K562 (cell line): ENCODE data around the gene TMEM107. TPM values are rescaled to one million over a fixed set of nuclear protein-coding genes. Genes with fewer than 3 reads are reported as not detected.
A peak's percentile ranks its signal among the peaks of the same experiment; 100 is the strongest.

Experiments used
- ASH1L ChIP-seq: fragments of 450-650 bp; IDR thresholded peaks from 2 replicates; pipeline ENCODE4 v1.6.1; 2018; ENCODE audit warnings: borderline replicate concordance, mild to moderate bottlenecking, low read depth; ENCODE audit not compliant: partially characterized antibody
- BHLHE40 ChIP-seq: IDR thresholded peaks from 2 replicates; pipeline ENCODE4 v1.6.1; 2011; ENCODE audit warnings: low read length, improper control_type of control experiment
- CTBP1 ChIP-seq: fragments of 450-650 bp; IDR thresholded peaks from 2 replicates; pipeline ENCODE4 v1.6.1; 2016; ENCODE audit warnings: borderline replicate concordance
- DMBX1 ChIP-seq: fragments of 250-450 bp; sonication (Bioruptor Pico); IDR thresholded peaks from 2 replicates; pipeline ENCODE4 v1.8.0; 2022; ENCODE audit warnings: inconsistent platforms, mild to moderate bottlenecking, moderate library complexity, borderline replicate concordance
- HLTF ChIP-seq: fragments of 450-650 bp; IDR thresholded peaks from 2 replicates; pipeline ENCODE4 v1.6.1; 2016
- LARP7 ChIP-seq: fragments of 450-650 bp; IDR thresholded peaks from 2 replicates; pipeline ENCODE4 v1.6.1; 2016
- MAZ ChIP-seq, 2 experiments: fragments of 450-650 bp in 1 of 2; sonication (generic) in 1 of 2; formaldehyde crosslinking; IDR thresholded peaks in 1 of 2; conservative IDR thresholded peaks in 1 of 2; 2 replicates each; pipeline versions ENCODE4 v1.4.0 to v1.5.0; 2020; ENCODE audit warnings: mild to moderate bottlenecking in 1 of 2, missing genetic modification reagents in 1 of 2
- STAT5B ChIP-seq: fragments of 250-450 bp; sonication (Bioruptor Pico); IDR thresholded peaks from 2 replicates; pipeline ENCODE4 v1.8.0; 2021; ENCODE audit warnings: mild to moderate bottlenecking, inconsistent platforms
- TOE1 ChIP-seq, 2 experiments: fragments of 450-650 bp in 1 of 2; sonication (generic) in 1 of 2; formaldehyde crosslinking in 1 of 2; IDR thresholded peaks; 2 replicates each; pipeline versions ENCODE4 v1.7.1 to v1.8.0; 2016 to 2022; ENCODE audit warnings: borderline replicate concordance in 2 of 2, mild to moderate bottlenecking in 2 of 2, antibody characterized with exemption in 1 of 2, inconsistent platforms in 1 of 2, low read depth in 1 of 2, missing genetic modification reagents in 1 of 2, moderate library complexity in 1 of 2
- XRCC5 ChIP-seq: fragments of 200-400 bp; formaldehyde crosslinking; IDR thresholded peaks from 2 replicates; pipeline ENCODE4 v1.6.1; 2017; ENCODE audit warnings: low read depth, mild to moderate bottlenecking, low read length
- polyA plus RNA-seq, 8 experiments: library from polyadenylated mRNA; depleted of rRNA in 4 of 8; stranded (reverse) in 5 of 8; unstranded in 3 of 8; fragments of >200 nt; fragmentation: Nextera tagmentation in 2 of 8; fragmentation: Illumina TruSeq in 1 of 8; extraction: Ambion mirVana in 2 of 8; extraction: Trizol in 1 of 8; gene quantifications; 2 replicates each; pipeline versions ENCODE4 v1.2.1 to v1.2.3, GENCODE V29; 2011 to 2014; ENCODE audit warnings: inconsistent platforms in 1 of 8, missing spikeins in 1 of 8
- total RNA-seq, 7 experiments: library from RNA; depleted of rRNA in 6 of 7; stranded (reverse); fragments of >200 nt in 6 of 7; fragmentation: Illumina TruSeq in 2 of 7; extraction: Trizol in 2 of 7; gene quantifications; 2 replicates each; pipeline versions ENCODE4 v1.2.1 to v1.2.3, GENCODE V29; 2011 to 2021; ENCODE audit warnings: low replicate concordance in 1 of 7
- TF ChIP-seq, protein P1 (sequence below), 2 experiments: fragments of 450-650 bp; IDR thresholded peaks; 2 replicates each; pipeline ENCODE4 v1.6.1; 2016
- TF ChIP-seq, protein P2 (sequence below): fragments of 250-450 bp; sonication (Bioruptor Pico); IDR thresholded peaks from 2 replicates; pipeline ENCODE4 v1.8.0; 2022; ENCODE audit warnings: moderate library complexity, mild to moderate bottlenecking, inconsistent platforms
- TF ChIP-seq, protein P3 (sequence below): fragments of 450-650 bp; IDR thresholded peaks from 2 replicates; pipeline ENCODE4 v1.6.1; 2017; ENCODE audit warnings: antibody characterized with exemption, mild to moderate bottlenecking
- TF ChIP-seq, protein P4 (sequence below): sonication (generic); formaldehyde crosslinking; IDR thresholded peaks from 2 replicates; pipeline ENCODE4 v1.5.0; 2020; ENCODE audit warnings: missing genetic modification reagents
- TF ChIP-seq, protein P5 (sequence below): sonication (generic); formaldehyde crosslinking; IDR thresholded peaks from 2 replicates; pipeline ENCODE4 v1.8.1; 2023; ENCODE audit warnings: mild to moderate bottlenecking, missing genetic modification reagents

Gene TMEM107
- total and polyA plus RNA-seq, 9 of the 15 experiments (the other 6 are each of a cell fraction or from before 2014, with no cell fraction given), result 7.1 to 26.2 (median 16.9) TPM

- TF ChIP-seq CTBP1 (peak; percentile 52; the same call in 1 of the 2 replicates), BHLHE40 (peak; percentile 45; the same call in 1 of the 2 replicates), STAT5B (CRISPR knock-in tag) (no peak), DMBX1 (CRISPR knock-in tag) (no peak), MAZ (CRISPR knock-in tag; conservative IDR thresholded peaks at IDR 0.05 in 1 of 2, IDR thresholded peaks at IDR 0.05 in 1 of 2) (peak in 1 of 2 experiments; percentile 70; a peak in 2 of 4 replicates), TOE1 (IDR thresholded peaks at IDR 0.05; ENCODE audit: borderline replicate concordance) (peak; percentile 48; the same call in 1 of the 2 replicates), TOE1 (CRISPR knock-in tag; IDR thresholded peaks at IDR 0.05; ENCODE audit: borderline replicate concordance, low read depth) (no peak), LARP7 (no peak), XRCC5 (no peak), HLTF (0 out of 2 replicates have a peak, but pooled peaks have one; percentile 60), ASH1L (no peak)
- TF ChIP-seq, protein P1, sequence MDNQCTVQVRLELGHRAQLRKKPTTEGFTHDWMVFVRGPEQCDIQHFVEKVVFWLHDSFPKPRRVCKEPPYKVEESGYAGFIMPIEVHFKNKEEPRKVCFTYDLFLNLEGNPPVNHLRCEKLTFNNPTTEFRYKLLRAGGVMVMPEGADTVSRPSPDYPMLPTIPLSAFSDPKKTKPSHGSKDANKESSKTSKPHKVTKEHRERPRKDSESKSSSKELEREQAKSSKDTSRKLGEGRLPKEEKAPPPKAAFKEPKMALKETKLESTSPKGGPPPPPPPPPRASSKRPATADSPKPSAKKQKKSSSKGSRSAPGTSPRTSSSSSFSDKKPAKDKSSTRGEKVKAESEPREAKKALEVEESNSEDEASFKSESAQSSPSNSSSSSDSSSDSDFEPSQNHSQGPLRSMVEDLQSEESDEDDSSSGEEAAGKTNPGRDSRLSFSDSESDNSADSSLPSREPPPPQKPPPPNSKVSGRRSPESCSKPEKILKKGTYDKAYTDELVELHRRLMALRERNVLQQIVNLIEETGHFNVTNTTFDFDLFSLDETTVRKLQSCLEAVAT (IDR thresholded peaks at IDR 0.05), result no peak
- TF ChIP-seq, protein P2, sequence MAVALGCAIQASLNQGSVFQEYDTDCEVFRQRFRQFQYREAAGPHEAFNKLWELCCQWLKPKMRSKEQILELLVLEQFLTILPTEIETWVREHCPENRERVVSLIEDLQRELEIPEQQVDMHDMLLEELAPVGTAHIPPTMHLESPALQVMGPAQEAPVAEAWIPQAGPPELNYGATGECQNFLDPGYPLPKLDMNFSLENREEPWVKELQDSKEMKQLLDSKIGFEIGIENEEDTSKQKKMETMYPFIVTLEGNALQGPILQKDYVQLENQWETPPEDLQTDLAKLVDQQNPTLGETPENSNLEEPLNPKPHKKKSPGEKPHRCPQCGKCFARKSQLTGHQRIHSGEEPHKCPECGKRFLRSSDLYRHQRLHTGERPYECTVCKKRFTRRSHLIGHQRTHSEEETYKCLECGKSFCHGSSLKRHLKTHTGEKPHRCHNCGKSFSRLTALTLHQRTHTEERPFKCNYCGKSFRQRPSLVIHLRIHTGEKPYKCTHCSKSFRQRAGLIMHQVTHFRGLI (CRISPR knock-in tag), result no peak
- TF ChIP-seq, protein P3, sequence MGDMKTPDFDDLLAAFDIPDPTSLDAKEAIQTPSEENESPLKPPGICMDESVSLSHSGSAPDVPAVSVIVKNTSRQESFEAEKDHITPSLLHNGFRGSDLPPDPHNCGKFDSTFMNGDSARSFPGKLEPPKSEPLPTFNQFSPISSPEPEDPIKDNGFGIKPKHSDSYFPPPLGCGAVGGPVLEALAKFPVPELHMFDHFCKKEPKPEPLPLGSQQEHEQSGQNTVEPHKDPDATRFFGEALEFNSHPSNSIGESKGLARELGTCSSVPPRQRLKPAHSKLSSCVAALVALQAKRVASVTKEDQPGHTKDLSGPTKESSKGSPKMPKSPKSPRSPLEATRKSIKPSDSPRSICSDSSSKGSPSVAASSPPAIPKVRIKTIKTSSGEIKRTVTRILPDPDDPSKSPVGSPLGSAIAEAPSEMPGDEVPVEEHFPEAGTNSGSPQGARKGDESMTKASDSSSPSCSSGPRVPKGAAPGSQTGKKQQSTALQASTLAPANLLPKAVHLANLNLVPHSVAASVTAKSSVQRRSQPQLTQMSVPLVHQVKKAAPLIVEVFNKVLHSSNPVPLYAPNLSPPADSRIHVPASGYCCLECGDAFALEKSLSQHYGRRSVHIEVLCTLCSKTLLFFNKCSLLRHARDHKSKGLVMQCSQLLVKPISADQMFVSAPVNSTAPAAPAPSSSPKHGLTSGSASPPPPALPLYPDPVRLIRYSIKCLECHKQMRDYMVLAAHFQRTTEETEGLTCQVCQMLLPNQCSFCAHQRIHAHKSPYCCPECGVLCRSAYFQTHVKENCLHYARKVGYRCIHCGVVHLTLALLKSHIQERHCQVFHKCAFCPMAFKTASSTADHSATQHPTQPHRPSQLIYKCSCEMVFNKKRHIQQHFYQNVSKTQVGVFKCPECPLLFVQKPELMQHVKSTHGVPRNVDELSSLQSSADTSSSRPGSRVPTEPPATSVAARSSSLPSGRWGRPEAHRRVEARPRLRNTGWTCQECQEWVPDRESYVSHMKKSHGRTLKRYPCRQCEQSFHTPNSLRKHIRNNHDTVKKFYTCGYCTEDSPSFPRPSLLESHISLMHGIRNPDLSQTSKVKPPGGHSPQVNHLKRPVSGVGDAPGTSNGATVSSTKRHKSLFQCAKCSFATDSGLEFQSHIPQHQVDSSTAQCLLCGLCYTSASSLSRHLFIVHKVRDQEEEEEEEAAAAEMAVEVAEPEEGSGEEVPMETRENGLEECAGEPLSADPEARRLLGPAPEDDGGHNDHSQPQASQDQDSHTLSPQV, result peak; percentile 71
- TF ChIP-seq, protein P4, sequence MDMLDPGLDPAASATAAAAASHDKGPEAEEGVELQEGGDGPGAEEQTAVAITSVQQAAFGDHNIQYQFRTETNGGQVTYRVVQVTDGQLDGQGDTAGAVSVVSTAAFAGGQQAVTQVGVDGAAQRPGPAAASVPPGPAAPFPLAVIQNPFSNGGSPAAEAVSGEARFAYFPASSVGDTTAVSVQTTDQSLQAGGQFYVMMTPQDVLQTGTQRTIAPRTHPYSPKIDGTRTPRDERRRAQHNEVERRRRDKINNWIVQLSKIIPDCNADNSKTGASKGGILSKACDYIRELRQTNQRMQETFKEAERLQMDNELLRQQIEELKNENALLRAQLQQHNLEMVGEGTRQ (CRISPR knock-in tag), result no peak
- TF ChIP-seq, protein P5, sequence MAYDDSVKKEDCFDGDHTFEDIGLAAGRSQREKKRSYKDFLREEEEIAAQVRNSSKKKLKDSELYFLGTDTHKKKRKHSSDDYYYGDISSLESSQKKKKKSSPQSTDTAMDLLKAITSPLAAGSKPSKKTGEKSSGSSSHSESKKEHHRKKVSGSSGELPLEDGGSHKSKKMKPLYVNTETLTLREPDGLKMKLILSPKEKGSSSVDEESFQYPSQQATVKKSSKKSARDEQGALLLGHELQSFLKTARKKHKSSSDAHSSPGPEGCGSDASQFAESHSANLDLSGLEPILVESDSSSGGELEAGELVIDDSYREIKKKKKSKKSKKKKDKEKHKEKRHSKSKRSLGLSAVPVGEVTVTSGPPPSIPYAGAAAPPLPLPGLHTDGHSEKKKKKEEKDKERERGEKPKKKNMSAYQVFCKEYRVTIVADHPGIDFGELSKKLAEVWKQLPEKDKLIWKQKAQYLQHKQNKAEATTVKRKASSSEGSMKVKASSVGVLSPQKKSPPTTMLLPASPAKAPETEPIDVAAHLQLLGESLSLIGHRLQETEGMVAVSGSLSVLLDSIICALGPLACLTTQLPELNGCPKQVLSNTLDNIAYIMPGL, result peak; percentile 88
These were observed 10.8 kb upstream of the TMEM107 start (continued) for GRCh38 chr17:8186787-8187516.
